WTC11 (cell line): ENCODE results near the gene TMEM135. TPM values are rescaled to one million over a fixed set of nuclear protein-coding genes. Genes with fewer than 3 reads are reported as not detected.

ENCODE experiments used
- ATAC-seq: fragments of 200-7000 bp; cut with Tn5 transposase; 2 replicates; pipeline ENCODE4 v1.10.0; 2021; ENCODE audit warnings: mild to moderate bottlenecking, moderate library complexity
- CTCF ChIA-PET: fragments of 300-600 bp; sonication (Branson Sonifier 250); formaldehyde crosslinking; loops from one replicate; lab custom pipeline; 2021; ENCODE audit warnings: antibody characterized with exemption; lab: Charles Lee
- POLR2A ChIA-PET: fragments of 350-600 bp; sonication (Branson Sonifier 250); formaldehyde crosslinking; loops from one replicate; lab custom pipeline; 2021; ENCODE audit warnings: antibody characterized with exemption; lab: Charles Lee
- DNase-seq: peaks from one replicate; pipeline ENCODE4 v3.0.0; 2021; ENCODE audit warnings: low spot score
- H3K27ac Mint-ChIP-seq: 2 replicates; pipeline ENCODE4 v1.8.0; 2021; ENCODE audit warnings: mixed read lengths
- H3K27me3 Mint-ChIP-seq: 2 replicates; pipeline ENCODE4 v1.8.0; 2021; ENCODE audit warnings: low read depth, mild to moderate bottlenecking, moderate library complexity, mixed read lengths
- H3K36me3 Mint-ChIP-seq: 2 replicates; pipeline ENCODE4 v1.8.0; 2021; ENCODE audit warnings: mixed read lengths
- H3K4me1 Mint-ChIP-seq: 2 replicates; pipeline ENCODE4 v1.8.0; 2022; ENCODE audit warnings: mixed read lengths
- H3K4me3 Mint-ChIP-seq: 2 replicates; pipeline ENCODE4 v1.8.0; 2021; ENCODE audit warnings: mild to moderate bottlenecking, moderate library complexity, mixed read lengths
- H3K9me3 Mint-ChIP-seq: 2 replicates; pipeline ENCODE4 v1.8.0; 2021; ENCODE audit warnings: mixed read lengths
- CBFB ChIP-seq: sonication (generic); formaldehyde crosslinking; IDR thresholded peaks from 2 replicates; pipeline ENCODE4 v1.8.1; 2022; ENCODE audit warnings: mild to moderate bottlenecking, low read depth, missing genetic modification reagents
- CTCF ChIP-seq: fragments of 200-600 bp; IDR thresholded peaks from 2 replicates; pipeline ENCODE4 v1.8.0; 2022; ENCODE audit warnings: antibody characterized with exemption
- FOXK1 ChIP-seq: sonication (generic); formaldehyde crosslinking; IDR thresholded peaks from 2 replicates; pipeline ENCODE4 v1.8.0; 2022; ENCODE audit warnings: mild to moderate bottlenecking, moderate library complexity, missing genetic modification reagents
- JUN ChIP-seq: sonication (generic); formaldehyde crosslinking; IDR thresholded peaks from 2 replicates; pipeline ENCODE4 v1.8.0; 2023; ENCODE audit warnings: mild to moderate bottlenecking, missing genetic modification reagents
- MXD4 ChIP-seq: fragments of 250-450 bp; sonication (Bioruptor Pico); IDR thresholded peaks from 2 replicates; pipeline ENCODE4 v1.8.0; 2021; ENCODE audit warnings: mild to moderate bottlenecking, moderate library complexity, borderline replicate concordance
- OVOL2 ChIP-seq: fragments of 250-450 bp; sonication (Bioruptor Pico); IDR thresholded peaks from 2 replicates; pipeline ENCODE4 v1.9.0; 2021; ENCODE audit warnings: mild to moderate bottlenecking, borderline replicate concordance
- SMAD4 ChIP-seq: sonication (generic); formaldehyde crosslinking; IDR thresholded peaks from 2 replicates; pipeline ENCODE4 v1.8.0; 2022; ENCODE audit warnings: mild to moderate bottlenecking, missing genetic modification reagents
- SOX15 ChIP-seq: fragments of 250-450 bp; sonication (Bioruptor Pico); IDR thresholded peaks from 2 replicates; pipeline ENCODE4 v1.9.0; 2021; ENCODE audit warnings: mild to moderate bottlenecking
- STAT6 ChIP-seq: sonication (generic); formaldehyde crosslinking; conservative IDR thresholded peaks from 2 replicates; pipeline ENCODE4 v1.8.1; 2023; ENCODE audit warnings: mild to moderate bottlenecking, low read depth, missing genetic modification reagents, moderate library complexity
- USF2 ChIP-seq: sonication (generic); formaldehyde crosslinking; IDR thresholded peaks from 2 replicates; pipeline ENCODE4 v1.8.1; 2023; ENCODE audit warnings: mild to moderate bottlenecking, missing genetic modification reagents, moderate library complexity
- ZBTB21 ChIP-seq: sonication (generic); formaldehyde crosslinking; IDR thresholded peaks from 2 replicates; pipeline ENCODE4 v1.8.1; 2023; ENCODE audit warnings: mild to moderate bottlenecking, missing genetic modification reagents, borderline replicate concordance
- ZBTB43 ChIP-seq: sonication (generic); formaldehyde crosslinking; IDR thresholded peaks from 2 replicates; pipeline ENCODE4 v1.8.1; 2023; ENCODE audit warnings: mild to moderate bottlenecking, missing genetic modification reagents
- ZNF121 ChIP-seq: sonication (generic); formaldehyde crosslinking; IDR thresholded peaks from 2 replicates; pipeline ENCODE4 v1.8.0; 2023; ENCODE audit warnings: missing genetic modification reagents
- ZNF396 ChIP-seq: fragments of 250-450 bp; sonication (Bioruptor Pico); IDR thresholded peaks from 2 replicates; pipeline ENCODE4 v1.8.0; 2021; ENCODE audit warnings: mild to moderate bottlenecking, moderate library complexity, borderline replicate concordance
- ZNF425 ChIP-seq: fragments of 250-450 bp; sonication (Bioruptor Pico); conservative IDR thresholded peaks from 2 replicates; pipeline ENCODE4 v1.9.0; 2021; ENCODE audit warnings: mild to moderate bottlenecking
- ZNF512 ChIP-seq: sonication (generic); formaldehyde crosslinking; IDR thresholded peaks from 2 replicates; pipeline ENCODE4 v1.8.1; 2022; ENCODE audit warnings: missing genetic modification reagents, borderline replicate concordance
- ZNF532 ChIP-seq: fragments of 250-450 bp; sonication (Bioruptor Pico); IDR thresholded peaks from 2 replicates; pipeline ENCODE4 v1.9.0; 2021; ENCODE audit warnings: mild to moderate bottlenecking, borderline replicate concordance
- total RNA-seq: library from RNA; stranded (reverse); gene quantifications from 3 replicates; pipeline ENCODE4 v1.2.3, GENCODE V29; 2021

TMEM135 gene
- total RNA-seq, 1 experiment from 2014 or later: 35.8 TPM

GRCh38 chr11:87213444-87213843 is 175.7 kb downstream of the TMEM135 start (continued):
- TF ChIP-seq CTCF: no peak

- POLR2A ChIA-PET: no interaction called here
- ATAC-seq: no peak
Observed at GRCh38 chr11:87215236-87215635, 177.5 kb downstream of the TMEM135 start.

GRCh38 chr11:87219266-87219665 is 181.5 kb downstream of the TMEM135 start:
- ATAC-seq (peak; percentile 74), DNase-seq (peak; percentile 19)
- ChIA-PET CTCF (interaction anchor here (0.6 kb wide), 1 partner anchor 281 kb away, joined by 3 read pairs; no protein-coding TSS in a partner anchor), POLR2A (no interaction called here)
- TF ChIP-seq MXD4 (CRISPR knock-in tag) (no peak), FOXK1 (no peak), CBFB (no peak), ZBTB43 (CRISPR knock-in tag) (no peak), ZNF121 (CRISPR knock-in tag) (no peak), USF2 (CRISPR knock-in tag) (no peak), ZNF532 (CRISPR knock-in tag) (no peak), ZNF396 (CRISPR knock-in tag) (no peak), SOX15 (no peak), STAT6 (CRISPR knock-in tag) (no peak), OVOL2 (CRISPR knock-in tag) (no peak), JUN (CRISPR knock-in tag) (no peak), ZNF425 (CRISPR knock-in tag) (no peak)
- Mint-ChIP-seq H3K4me1 (peaks cover 13% of the 10 kb centered on the region), H3K4me3 (no peak overlapping the region), H3K9me3 (no peaks in the 10 kb centered on the region), H3K27ac (no peak overlapping the region), H3K36me3 (no peaks in the 10 kb centered on the region), H3K27me3 (no peaks in the 10 kb centered on the region)

More at GRCh38 chr11:87215236-87215635, 177.5 kb downstream of the TMEM135 start:
- Mint-ChIP-seq H3K27ac (no peak overlapping the region), H3K36me3 (no peaks in the 10 kb centered on the region), H3K9me3 (no peaks in the 10 kb centered on the region), H3K27me3 (no peaks in the 10 kb centered on the region), H3K4me3 (no peak overlapping the region), H3K4me1 (peaks cover 14% of the 10 kb centered on the region)
- no peak for DNase-seq
- CTCF ChIA-PET: no interaction called here
- TF ChIP-seq SMAD4 (CRISPR knock-in tag): no peak
- no peak for TF ChIP-seq ZBTB21 (CRISPR knock-in tag)
- TF ChIP-seq ZNF512 (CRISPR knock-in tag): no peak
